GM12891 (cell line): ENCODE data around the gene LRRC8A.

Experiments used
- PAX5 ChIP-seq: IDR thresholded peaks from 2 replicates; pipeline ENCODE4 v1.6.1; 2011; ENCODE audit warnings: low read length, moderate library complexity, mild to moderate bottlenecking; ENCODE audit not compliant: insufficient read depth, severe bottlenecking
- POLR2A ChIP-seq: IDR thresholded peaks from 2 replicates; pipeline ENCODE4 v1.6.1; 2011; ENCODE audit warnings: low read depth, low read length, control low read depth
- POLR2AphosphoS5 ChIP-seq: IDR thresholded peaks from 2 replicates; pipeline ENCODE4 v1.6.1; 2011; ENCODE audit warnings: low read depth, low read length, control low read depth

- TF ChIP-seq POLR2A (no peak), POLR2AphosphoS5 (no peak), PAX5 (no peak)
These were observed 45.9 kb downstream of the LRRC8A start for GRCh38 chr9:128927731-128928411.
